Suprapubic skin (tissue), 4 donors: ENCODE data around the gene RPL19. TPM values are rescaled to one million over a fixed set of nuclear protein-coding genes. Genes with fewer than 3 reads are reported as not detected.

Experiments
- DNase-seq, 2 donors: peaks; one replicate each; pipeline ENCODE4 v3.0.0-alpha.2; 2019; ENCODE audit warnings: low spot score in 2 of 2
- H3K27ac ChIP-seq: fragments of 200-600 bp; sonication (generic); one replicate; pipeline ENCODE4 v1.5.1; 2019
- H3K27me3 ChIP-seq: fragments of 200-600 bp; sonication (generic); one replicate; pipeline ENCODE4 v1.5.1; 2019
- H3K36me3 ChIP-seq: fragments of 200-600 bp; sonication (generic); one replicate; pipeline ENCODE4 v1.5.1; 2019
- H3K4me1 ChIP-seq: fragments of 200-600 bp; sonication (generic); one replicate; pipeline ENCODE4 v1.5.1; 2019
- H3K4me3 ChIP-seq: fragments of 200-600 bp; sonication (generic); one replicate; pipeline ENCODE4 v1.5.1; 2019; ENCODE audit warnings: mild to moderate bottlenecking
- H3K9me3 ChIP-seq: fragments of 200-600 bp; sonication (generic); one replicate; pipeline ENCODE4 v1.5.1; 2019
- CTCF ChIP-seq, 2 donors: fragments of 200-600 bp in 1 of 2; fragments of 450-650 bp in 1 of 2; sonication (generic) in 1 of 2; IDR thresholded peaks; one replicate each; pipeline ENCODE4 v1.5.1; 2016 to 2019; ENCODE audit warnings: antibody characterized with exemption in 2 of 2, mild to moderate bottlenecking in 1 of 2, moderate library complexity in 1 of 2
- EP300 ChIP-seq: sonication (generic); formaldehyde crosslinking; IDR thresholded peaks from one replicate; pipeline ENCODE4 v1.6.1; 2017; ENCODE audit warnings: antibody characterized with exemption
- POLR2A ChIP-seq, 2 donors: fragments of 450-650 bp; IDR thresholded peaks; one replicate each; pipeline ENCODE4 v1.6.1; 2017; ENCODE audit warnings: antibody characterized with exemption in 2 of 2, mild to moderate bottlenecking in 2 of 2, moderate library complexity in 2 of 2
- POLR2AphosphoS5 ChIP-seq, 3 donors: sonication (generic); formaldehyde crosslinking; IDR thresholded peaks; one replicate each; pipeline ENCODE4 v1.6.1; 2017; ENCODE audit warnings: antibody characterized with exemption in 3 of 3
- WGBS: methylation state at CpG from one replicate; pipeline ENCODE4 v1.1.5; 2018; 5-methylcytosine and 5-hydroxymethylcytosine counted together
- total RNA-seq, 4 donors: library from RNA; depleted of rRNA; stranded (reverse); fragments of >200 nt; gene quantifications; one replicate each; pipeline ENCODE4 v1.1.0, GENCODE V29; 2016

The RPL19 gene
- total RNA-seq, 4 donors from 2014 or later = 2,327 to 3,514 (median 3,192) TPM

- WGBS = 77% methylated on average over 14 of the region's 14 CpGs
Observed at GRCh38 chr17:39169101-39169500, 31.0 kb upstream of the RPL19 start.

GRCh38 chr17:39169518-39169917 is 30.6 kb upstream of the RPL19 start:
- Histone ChIP-seq H3K27me3 (no peaks in the 10 kb centered on the region), H3K4me3 (no peak overlapping the region), H3K27ac (no peak overlapping the region), H3K9me3 (no peaks in the 10 kb centered on the region), H3K4me1 (peaks cover 28% of the 10 kb centered on the region), H3K36me3 (no peaks in the 10 kb centered on the region)
- TF ChIP-seq POLR2A (IDR thresholded peaks at IDR 0.05) (no peak), EP300 (no peak), CTCF (IDR thresholded peaks at IDR 0.05) (no peak), POLR2AphosphoS5 (IDR thresholded peaks at IDR 0.05) (no peak)
- WGBS = 82% methylated on average over 3 of the region's 3 CpGs
- no peak for DNase-seq

More at GRCh38 chr17:39169101-39169500, 31.0 kb upstream of the RPL19 start:
- Histone ChIP-seq H3K36me3 (no peaks in the 10 kb centered on the region), H3K4me1 (peaks cover 33% of the 10 kb centered on the region), H3K9me3 (no peaks in the 10 kb centered on the region), H3K4me3 (no peak overlapping the region), H3K27me3 (no peaks in the 10 kb centered on the region), H3K27ac (no peak overlapping the region)
- TF ChIP-seq CTCF (IDR thresholded peaks at IDR 0.05) = no peak
- TF ChIP-seq POLR2AphosphoS5 (IDR thresholded peaks at IDR 0.05) = no peak
- no peak for TF ChIP-seq EP300
- no peak for TF ChIP-seq POLR2A (IDR thresholded peaks at IDR 0.05)
- no peak for DNase-seq

GRCh38 chr17:39170109-39170508 is 30.0 kb upstream of the RPL19 start:
- Histone ChIP-seq H3K36me3 (no peaks in the 10 kb centered on the region), H3K9me3 (no peaks in the 10 kb centered on the region), H3K27ac (no peak overlapping the region), H3K4me3 (no peak overlapping the region), H3K27me3 (no peaks in the 10 kb centered on the region), H3K4me1 (peaks cover 23% of the 10 kb centered on the region)
- WGBS = 75% methylated on average over 2 of the region's 4 CpGs
- DNase-seq = no peak
- TF ChIP-seq CTCF (IDR thresholded peaks at IDR 0.05) (no peak), POLR2A (IDR thresholded peaks at IDR 0.05) (no peak), EP300 (no peak), POLR2AphosphoS5 (IDR thresholded peaks at IDR 0.05) (no peak)

- Histone ChIP-seq H3K4me3 (no peak overlapping the region), H3K9me3 (no peaks in the 10 kb centered on the region), H3K36me3 (no peaks in the 10 kb centered on the region), H3K27me3 (no peaks in the 10 kb centered on the region), H3K4me1 (peaks cover 18% of the 10 kb centered on the region), H3K27ac (no peak overlapping the region)
- WGBS = 77% methylated on average over 6 of the region's 6 CpGs
- no peak for TF ChIP-seq EP300
- TF ChIP-seq CTCF (IDR thresholded peaks at IDR 0.05) = no peak
- TF ChIP-seq POLR2A (IDR thresholded peaks at IDR 0.05) = no peak
- no peak for TF ChIP-seq POLR2AphosphoS5 (IDR thresholded peaks at IDR 0.05)
- no peak for DNase-seq
Observed at GRCh38 chr17:39170558-39170957, 29.5 kb upstream of the RPL19 start.

GRCh38 chr17:39171933-39172332 is 28.1 kb upstream of the RPL19 start:
- Histone ChIP-seq H3K27me3 (no peaks in the 10 kb centered on the region), H3K27ac (no peak overlapping the region), H3K36me3 (peaks cover 7% of the 10 kb centered on the region), H3K9me3 (no peaks in the 10 kb centered on the region), H3K4me1 (peaks cover 8% of the 10 kb centered on the region), H3K4me3 (no peak overlapping the region)
- 88% methylated on average over 5 of the region's 5 CpGs for WGBS
- TF ChIP-seq EP300 (no peak), CTCF (IDR thresholded peaks at IDR 0.05) (no peak), POLR2A (IDR thresholded peaks at IDR 0.05) (no peak), POLR2AphosphoS5 (IDR thresholded peaks at IDR 0.05) (no peak)
- DNase-seq = no peak
